HepG2 (cell line): ENCODE measurements around the gene NHERF2. TPM values are rescaled to one million over a fixed set of nuclear protein-coding genes. Genes with fewer than 3 reads are reported as not detected.
A peak's percentile ranks its signal among the peaks of the same experiment; 100 is the strongest.

Experiments
- BRD4 ChIP-seq: sonication (generic); formaldehyde crosslinking; IDR thresholded peaks from 2 replicates; pipeline ENCODE4 v1.4.0; 2020; ENCODE audit warnings: missing genetic modification reagents
- HIVEP1 ChIP-seq: sonication (generic); formaldehyde crosslinking; IDR thresholded peaks from 2 replicates; pipeline ENCODE4 v1.4.0; 2020; ENCODE audit warnings: mild to moderate bottlenecking, missing genetic modification reagents
- JUN ChIP-seq: sonication (generic); formaldehyde crosslinking; IDR thresholded peaks from 2 replicates; pipeline ENCODE4 v1.4.0; 2020; ENCODE audit warnings: mild to moderate bottlenecking, missing genetic modification reagents
- MBNL3 ChIP-seq: fragments of 250-450 bp; sonication (Bioruptor Pico); conservative IDR thresholded peaks from 2 replicates; pipeline ENCODE4 v1.8.0; 2022; ENCODE audit warnings: mild to moderate bottlenecking, inconsistent platforms
- NCOR1 ChIP-seq: fragments of 200-600 bp; sonication (generic); IDR thresholded peaks from 2 replicates; pipeline ENCODE4 v1.7.0; 2017; ENCODE audit warnings: antibody characterized with exemption, low read length, borderline replicate concordance
- REXO4 ChIP-seq: sonication (generic); formaldehyde crosslinking; IDR thresholded peaks from 2 replicates; pipeline ENCODE4 v1.8.0; 2022; ENCODE audit warnings: missing genetic modification reagents, mild to moderate bottlenecking, borderline replicate concordance
- SMARCE1 ChIP-seq: fragments of 450-650 bp; IDR thresholded peaks from 2 replicates; pipeline ENCODE4 v1.6.1; 2017; ENCODE audit warnings: borderline replicate concordance
- TAF1 ChIP-seq: sonication (generic); formaldehyde crosslinking; IDR thresholded peaks from 2 replicates; pipeline ENCODE4 v1.4.0; 2020; ENCODE audit warnings: missing genetic modification reagents
- ZNF317 ChIP-seq: sonication (generic); formaldehyde crosslinking; IDR thresholded peaks from 2 replicates; pipeline ENCODE4 v1.5.0; 2020; ENCODE audit warnings: mild to moderate bottlenecking, missing genetic modification reagents
- ZNF354B ChIP-seq: sonication (generic); formaldehyde crosslinking; IDR thresholded peaks from 2 replicates; pipeline ENCODE4 v1.8.0; 2022; ENCODE audit warnings: mild to moderate bottlenecking, missing genetic modification reagents
- ZNF83 ChIP-seq: sonication (generic); formaldehyde crosslinking; IDR thresholded peaks from 2 replicates; pipeline ENCODE4 v1.4.0; 2020; ENCODE audit warnings: missing genetic modification reagents, mild to moderate bottlenecking, borderline replicate concordance
- polyA plus RNA-seq, 8 experiments: library from polyadenylated mRNA; depleted of rRNA in 3 of 8; stranded (reverse) in 7 of 8; unstranded in 1 of 8; fragments of >200 nt; fragmentation: Illumina TruSeq in 4 of 8; extraction: Trizol in 4 of 8; gene quantifications; 2 replicates each; pipeline versions ENCODE4 v1.2.1 to v1.2.3, GENCODE V29; 2011 to 2016; ENCODE audit warnings: low read depth in 4 of 8, missing spikeins in 1 of 8, mixed read lengths in 1 of 8; ENCODE audit not compliant: insufficient read depth in 1 of 8
- total RNA-seq, 5 experiments: library from RNA; depleted of rRNA; stranded (reverse); fragments of >200 nt; fragmentation: Illumina TruSeq; extraction: Trizol; gene quantifications; 2 replicates each; pipeline ENCODE4 v1.2.3, GENCODE V29; 2016; ENCODE audit warnings: low read depth in 1 of 5
- TF ChIP-seq, protein P1 (sequence below): sonication (generic); formaldehyde crosslinking; conservative IDR thresholded peaks from 2 replicates; pipeline ENCODE4 v1.5.0; 2020; ENCODE audit warnings: missing genetic modification reagents
- TF ChIP-seq, protein P2 (sequence below): sonication (generic); formaldehyde crosslinking; IDR thresholded peaks from 2 replicates; pipeline ENCODE4 v1.5.0; 2020; ENCODE audit warnings: mild to moderate bottlenecking, missing genetic modification reagents, moderate library complexity
- TF ChIP-seq, protein P3 (sequence below): sonication (generic); formaldehyde crosslinking; IDR thresholded peaks from 2 replicates; pipeline ENCODE4 v1.4.0; 2020; ENCODE audit warnings: mild to moderate bottlenecking, missing genetic modification reagents
- TF ChIP-seq, protein P4 (sequence below): sonication (generic); formaldehyde crosslinking; IDR thresholded peaks from 2 replicates; pipeline ENCODE4 v1.8.1; 2023; ENCODE audit warnings: mild to moderate bottlenecking, moderate library complexity, missing genetic modification reagents
- TF ChIP-seq, protein P5 (sequence below): sonication (generic); formaldehyde crosslinking; IDR thresholded peaks from 2 replicates; pipeline ENCODE4 v1.4.0; 2020; ENCODE audit warnings: missing genetic modification reagents
- TF ChIP-seq, protein P6 (sequence below): sonication (generic); formaldehyde crosslinking; IDR thresholded peaks from 2 replicates; pipeline ENCODE4 v1.4.0; 2020; ENCODE audit warnings: missing genetic modification reagents

NHERF2 gene
- total and polyA plus RNA-seq, 2 of the 13 experiments (the other 11 are each of a cell fraction or from before 2014, with no cell fraction given): 23.7 to 39.3 TPM

DNA sequence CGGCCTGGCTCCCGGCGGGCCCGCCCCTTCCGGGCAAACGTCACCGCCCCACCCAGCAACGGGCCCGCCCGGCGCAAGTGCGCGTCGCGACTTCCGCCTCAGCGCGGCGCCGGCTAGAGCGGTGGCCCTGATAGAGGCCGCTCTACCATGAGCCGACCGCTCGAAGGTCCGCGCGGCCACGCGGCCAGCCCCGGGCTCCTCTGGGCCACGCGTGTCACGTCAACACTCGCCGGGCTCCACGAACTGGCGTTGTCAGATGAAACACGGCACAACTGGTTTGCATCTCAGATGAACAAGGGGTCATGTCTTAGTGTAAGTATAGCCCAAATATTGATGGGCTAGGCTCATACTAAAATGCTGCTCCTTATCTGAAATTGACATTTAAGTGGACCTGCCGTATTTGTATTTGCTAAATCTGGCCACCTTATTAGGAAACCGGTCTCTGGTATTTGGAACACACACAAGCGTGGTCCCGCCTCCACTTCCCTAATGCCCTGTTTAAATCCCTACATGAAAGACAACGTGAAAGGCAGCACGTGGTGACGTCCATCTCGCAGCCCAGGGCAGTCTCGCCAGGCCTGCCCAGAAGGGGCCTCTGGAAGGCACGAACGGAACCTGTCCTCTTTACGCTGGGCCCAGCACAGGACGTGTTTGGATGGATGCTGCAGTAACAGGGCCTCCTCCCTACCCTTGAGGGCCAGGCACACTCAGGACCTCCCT lies 16.8 kb upstream of the NHERF2 start, which contains the start of gene ZNF598 (continued):
- 0 out of 2 replicates have a peak, but pooled peaks have one; percentile 3 for TF ChIP-seq ZNF83 (CRISPR knock-in tag)
- TF ChIP-seq, protein P1, sequence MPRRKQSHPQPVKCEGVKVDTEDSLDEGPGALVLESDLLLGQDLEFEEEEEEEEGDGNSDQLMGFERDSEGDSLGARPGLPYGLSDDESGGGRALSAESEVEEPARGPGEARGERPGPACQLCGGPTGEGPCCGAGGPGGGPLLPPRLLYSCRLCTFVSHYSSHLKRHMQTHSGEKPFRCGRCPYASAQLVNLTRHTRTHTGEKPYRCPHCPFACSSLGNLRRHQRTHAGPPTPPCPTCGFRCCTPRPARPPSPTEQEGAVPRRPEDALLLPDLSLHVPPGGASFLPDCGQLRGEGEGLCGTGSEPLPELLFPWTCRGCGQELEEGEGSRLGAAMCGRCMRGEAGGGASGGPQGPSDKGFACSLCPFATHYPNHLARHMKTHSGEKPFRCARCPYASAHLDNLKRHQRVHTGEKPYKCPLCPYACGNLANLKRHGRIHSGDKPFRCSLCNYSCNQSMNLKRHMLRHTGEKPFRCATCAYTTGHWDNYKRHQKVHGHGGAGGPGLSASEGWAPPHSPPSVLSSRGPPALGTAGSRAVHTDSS: no peak
- TF ChIP-seq, protein P2, sequence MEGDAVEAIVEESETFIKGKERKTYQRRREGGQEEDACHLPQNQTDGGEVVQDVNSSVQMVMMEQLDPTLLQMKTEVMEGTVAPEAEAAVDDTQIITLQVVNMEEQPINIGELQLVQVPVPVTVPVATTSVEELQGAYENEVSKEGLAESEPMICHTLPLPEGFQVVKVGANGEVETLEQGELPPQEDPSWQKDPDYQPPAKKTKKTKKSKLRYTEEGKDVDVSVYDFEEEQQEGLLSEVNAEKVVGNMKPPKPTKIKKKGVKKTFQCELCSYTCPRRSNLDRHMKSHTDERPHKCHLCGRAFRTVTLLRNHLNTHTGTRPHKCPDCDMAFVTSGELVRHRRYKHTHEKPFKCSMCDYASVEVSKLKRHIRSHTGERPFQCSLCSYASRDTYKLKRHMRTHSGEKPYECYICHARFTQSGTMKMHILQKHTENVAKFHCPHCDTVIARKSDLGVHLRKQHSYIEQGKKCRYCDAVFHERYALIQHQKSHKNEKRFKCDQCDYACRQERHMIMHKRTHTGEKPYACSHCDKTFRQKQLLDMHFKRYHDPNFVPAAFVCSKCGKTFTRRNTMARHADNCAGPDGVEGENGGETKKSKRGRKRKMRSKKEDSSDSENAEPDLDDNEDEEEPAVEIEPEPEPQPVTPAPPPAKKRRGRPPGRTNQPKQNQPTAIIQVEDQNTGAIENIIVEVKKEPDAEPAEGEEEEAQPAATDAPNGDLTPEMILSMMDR (CRISPR knock-in tag): 0 out of 2 replicates have a peak, but pooled peaks have one; percentile 8
- TF ChIP-seq, protein P3, sequence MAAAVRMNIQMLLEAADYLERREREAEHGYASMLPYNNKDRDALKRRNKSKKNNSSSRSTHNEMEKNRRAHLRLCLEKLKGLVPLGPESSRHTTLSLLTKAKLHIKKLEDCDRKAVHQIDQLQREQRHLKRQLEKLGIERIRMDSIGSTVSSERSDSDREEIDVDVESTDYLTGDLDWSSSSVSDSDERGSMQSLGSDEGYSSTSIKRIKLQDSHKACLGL (CRISPR knock-in tag): peak; percentile 90
- no peak for TF ChIP-seq ZNF317
- TF ChIP-seq HIVEP1 (CRISPR knock-in tag): 0 out of 2 replicates have a peak, but pooled peaks have one; percentile 36
- TF ChIP-seq, protein P4, sequence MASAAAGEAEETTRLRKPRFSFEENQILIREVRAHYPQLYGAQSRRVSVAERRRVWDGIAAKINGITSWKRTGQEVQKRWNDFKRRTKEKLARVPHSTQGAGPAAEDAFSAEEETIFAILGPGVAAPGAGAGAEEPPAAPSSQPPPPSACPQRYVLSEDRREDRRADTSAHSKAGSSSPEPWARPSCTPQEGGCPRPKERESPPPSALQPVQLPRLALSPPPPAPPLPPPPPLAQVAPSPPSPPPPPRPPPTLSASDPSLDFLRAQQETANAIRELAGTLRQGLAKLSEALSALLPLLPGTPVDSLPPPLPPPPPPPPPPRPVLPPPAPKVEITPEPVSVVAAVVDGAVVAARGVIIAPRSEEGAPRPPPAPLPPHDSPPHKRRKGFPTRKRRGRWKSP (CRISPR knock-in tag): peak; percentile 63; the same call in 1 of the 2 replicates
- TF ChIP-seq MBNL3 (CRISPR knock-in tag): no peak
- no peak for TF ChIP-seq NCOR1
- TF ChIP-seq SMARCE1: no peak
- TF ChIP-seq JUN: no peak; the same call in 1 of the 2 replicates
- TF ChIP-seq, protein P5, sequence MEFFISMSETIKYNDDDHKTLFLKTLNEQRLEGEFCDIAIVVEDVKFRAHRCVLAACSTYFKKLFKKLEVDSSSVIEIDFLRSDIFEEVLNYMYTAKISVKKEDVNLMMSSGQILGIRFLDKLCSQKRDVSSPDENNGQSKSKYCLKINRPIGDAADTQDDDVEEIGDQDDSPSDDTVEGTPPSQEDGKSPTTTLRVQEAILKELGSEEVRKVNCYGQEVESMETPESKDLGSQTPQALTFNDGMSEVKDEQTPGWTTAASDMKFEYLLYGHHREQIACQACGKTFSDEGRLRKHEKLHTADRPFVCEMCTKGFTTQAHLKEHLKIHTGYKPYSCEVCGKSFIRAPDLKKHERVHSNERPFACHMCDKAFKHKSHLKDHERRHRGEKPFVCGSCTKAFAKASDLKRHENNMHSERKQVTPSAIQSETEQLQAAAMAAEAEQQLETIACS (CRISPR knock-in tag): peak; percentile 58; the same call in 1 of the 2 replicates
- TF ChIP-seq, protein P6, sequence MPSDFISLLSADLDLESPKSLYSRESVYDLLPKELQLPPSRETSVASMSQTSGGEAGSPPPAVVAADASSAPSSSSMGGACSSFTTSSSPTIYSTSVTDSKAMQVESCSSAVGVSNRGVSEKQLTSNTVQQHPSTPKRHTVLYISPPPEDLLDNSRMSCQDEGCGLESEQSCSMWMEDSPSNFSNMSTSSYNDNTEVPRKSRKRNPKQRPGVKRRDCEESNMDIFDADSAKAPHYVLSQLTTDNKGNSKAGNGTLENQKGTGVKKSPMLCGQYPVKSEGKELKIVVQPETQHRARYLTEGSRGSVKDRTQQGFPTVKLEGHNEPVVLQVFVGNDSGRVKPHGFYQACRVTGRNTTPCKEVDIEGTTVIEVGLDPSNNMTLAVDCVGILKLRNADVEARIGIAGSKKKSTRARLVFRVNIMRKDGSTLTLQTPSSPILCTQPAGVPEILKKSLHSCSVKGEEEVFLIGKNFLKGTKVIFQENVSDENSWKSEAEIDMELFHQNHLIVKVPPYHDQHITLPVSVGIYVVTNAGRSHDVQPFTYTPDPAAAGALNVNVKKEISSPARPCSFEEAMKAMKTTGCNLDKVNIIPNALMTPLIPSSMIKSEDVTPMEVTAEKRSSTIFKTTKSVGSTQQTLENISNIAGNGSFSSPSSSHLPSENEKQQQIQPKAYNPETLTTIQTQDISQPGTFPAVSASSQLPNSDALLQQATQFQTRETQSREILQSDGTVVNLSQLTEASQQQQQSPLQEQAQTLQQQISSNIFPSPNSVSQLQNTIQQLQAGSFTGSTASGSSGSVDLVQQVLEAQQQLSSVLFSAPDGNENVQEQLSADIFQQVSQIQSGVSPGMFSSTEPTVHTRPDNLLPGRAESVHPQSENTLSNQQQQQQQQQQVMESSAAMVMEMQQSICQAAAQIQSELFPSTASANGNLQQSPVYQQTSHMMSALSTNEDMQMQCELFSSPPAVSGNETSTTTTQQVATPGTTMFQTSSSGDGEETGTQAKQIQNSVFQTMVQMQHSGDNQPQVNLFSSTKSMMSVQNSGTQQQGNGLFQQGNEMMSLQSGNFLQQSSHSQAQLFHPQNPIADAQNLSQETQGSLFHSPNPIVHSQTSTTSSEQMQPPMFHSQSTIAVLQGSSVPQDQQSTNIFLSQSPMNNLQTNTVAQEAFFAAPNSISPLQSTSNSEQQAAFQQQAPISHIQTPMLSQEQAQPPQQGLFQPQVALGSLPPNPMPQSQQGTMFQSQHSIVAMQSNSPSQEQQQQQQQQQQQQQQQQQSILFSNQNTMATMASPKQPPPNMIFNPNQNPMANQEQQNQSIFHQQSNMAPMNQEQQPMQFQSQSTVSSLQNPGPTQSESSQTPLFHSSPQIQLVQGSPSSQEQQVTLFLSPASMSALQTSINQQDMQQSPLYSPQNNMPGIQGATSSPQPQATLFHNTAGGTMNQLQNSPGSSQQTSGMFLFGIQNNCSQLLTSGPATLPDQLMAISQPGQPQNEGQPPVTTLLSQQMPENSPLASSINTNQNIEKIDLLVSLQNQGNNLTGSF (CRISPR knock-in tag): no peak
- peak; percentile 81 for TF ChIP-seq TAF1 (CRISPR knock-in tag)
- TF ChIP-seq REXO4: no peak
- TF ChIP-seq BRD4 (CRISPR knock-in tag): peak; percentile 53; the same call in 1 of the 2 replicates
- TF ChIP-seq ZNF354B (CRISPR knock-in tag): no peak
